GM21528 (cell line): ENCODE measurements around the gene PARM1.

Experiments used
- ATAC-seq: cut with Tn5 transposase; IDR thresholded peaks from one replicate; pipeline ENCODE4 v1.9.1; 2021; ENCODE audit warnings: mild to moderate bottlenecking, moderate library complexity; ENCODE audit not compliant: unreplicated experiment, low FRiP score

PARM1 gene

GRCh38 chr4:74942251-74942917, 9.5 kb downstream of the PARM1 start:
- no peak for ATAC-seq

GRCh38 chr4:74942918-74943253, 10.0 kb downstream of the PARM1 start:
- no peak for ATAC-seq

- ATAC-seq = no peak
Observed at GRCh38 chr4:74944354-74944793, 11.5 kb downstream of the PARM1 start.

- no peak for ATAC-seq
Observed at GRCh38 chr4:74946196-74946595, 13.3 kb downstream of the PARM1 start.

GRCh38 chr4:74947798-74948197, 14.9 kb downstream of the PARM1 start:
- no peak for ATAC-seq

GRCh38 chr4:74948236-74948635, 15.3 kb downstream of the PARM1 start:
- ATAC-seq = no peak

GRCh38 chr4:74950200-74950599, 17.3 kb downstream of the PARM1 start:
- no peak for ATAC-seq

GRCh38 chr4:74950882-74951281, 18.0 kb downstream of the PARM1 start:
- no peak for ATAC-seq

GRCh38 chr4:74953647-74954046, 20.7 kb downstream of the PARM1 start:
- no peak for ATAC-seq

GRCh38 chr4:74958881-74959280, 26.0 kb downstream of the PARM1 start:
- no peak for ATAC-seq

- ATAC-seq = no peak
Observed at GRCh38 chr4:74961230-74961629, 28.3 kb downstream of the PARM1 start.

GRCh38 chr4:74962584-74962983, 29.7 kb downstream of the PARM1 start:
- ATAC-seq = no peak

GRCh38 chr4:74964311-74964710, 31.4 kb downstream of the PARM1 start:
- no peak for ATAC-seq

GRCh38 chr4:74967324-74967723, 34.4 kb downstream of the PARM1 start:
- no peak for ATAC-seq

GRCh38 chr4:74968456-74969164, 35.7 kb downstream of the PARM1 start:
- ATAC-seq = no peak

- ATAC-seq = no peak
Observed at GRCh38 chr4:74969507-74970474, 36.9 kb downstream of the PARM1 start.

GRCh38 chr4:74970577-74970976, 37.7 kb downstream of the PARM1 start:
- ATAC-seq = no peak

- ATAC-seq = no peak
Observed at GRCh38 chr4:74971862-74972261, 38.9 kb downstream of the PARM1 start.

GRCh38 chr4:74975082-74975481, 42.2 kb downstream of the PARM1 start:
- no peak for ATAC-seq

GRCh38 chr4:74975848-74976824, 43.2 kb downstream of the PARM1 start:
- ATAC-seq = no peak
